H1 (cell line): Measurements from ENCODE around the gene RASAL1. TPM values are rescaled to one million over a fixed set of nuclear protein-coding genes. Genes with fewer than 3 reads are reported as not detected.

Experiments used
- CTCF ChIA-PET: fragments of 300-600 bp; sonication (Branson Sonifier 250); formaldehyde crosslinking; loops from one replicate; lab custom pipeline; 2021; ENCODE audit not compliant: partially characterized antibody; lab: Charles Lee
- POLR2A ChIA-PET: fragments of 300-600 bp; sonication (Branson Sonifier 250); formaldehyde crosslinking; loops from one replicate; lab custom pipeline; 2021; ENCODE audit warnings: inconsistent platforms; ENCODE audit not compliant: partially characterized antibody; lab: Charles Lee
- DNase-seq, 2 experiments: peaks; one replicate each; pipeline versions ENCODE4 v3.0.0 to v3.0.0-alpha.2; 2010 to 2022; ENCODE audit warnings: low spot score in 2 of 2, low read depth in 1 of 2, mixed read lengths in 1 of 2
- FAIRE-seq: peaks from 2 replicates; lab custom pipeline; 2011; peaks lifted over from hg19 to GRCh38; lab: Jason Lieb, UNC
- H2AFZ ChIP-seq: 2 replicates; pipeline ENCODE4 v1.8.1; 2012; ENCODE audit warnings: low read length, inconsistent platforms
- H2AK5ac ChIP-seq: 2 replicates; pipeline ENCODE4 v1.6.1; 2013; ENCODE audit warnings: low read depth, low read length
- H2BK120ac ChIP-seq: replicated peaks from 2 replicates; pipeline ENCODE3; 2013; ENCODE audit warnings: low read depth, low read length, inconsistent platforms
- H2BK12ac ChIP-seq: 2 replicates; pipeline ENCODE4 v1.6.1; 2013; ENCODE audit warnings: low read depth, low read length
- H2BK15ac ChIP-seq: 2 replicates; pipeline ENCODE4 v1.6.1; 2013; ENCODE audit warnings: low read length
- H2BK20ac ChIP-seq: 2 replicates; pipeline ENCODE4 v1.6.1; 2013; ENCODE audit warnings: low read length
- H2BK5ac ChIP-seq: 2 replicates; pipeline ENCODE4 v1.6.1; 2013; ENCODE audit warnings: low read depth, low read length
- H3K14ac ChIP-seq: 2 replicates; pipeline ENCODE4 v1.6.1; 2013; ENCODE audit warnings: inconsistent platforms; ENCODE audit not compliant: insufficient read length
- H3K18ac ChIP-seq: 2 replicates; pipeline ENCODE4 v1.6.1; 2013; ENCODE audit warnings: low read length; ENCODE audit errors: extremely low read depth
- H3K23ac ChIP-seq: 2 replicates; pipeline ENCODE4 v1.6.1; 2013; ENCODE audit warnings: inconsistent platforms; ENCODE audit not compliant: insufficient read length
- H3K23me2 ChIP-seq: 2 replicates; pipeline ENCODE4 v1.6.1; 2013; ENCODE audit warnings: low read depth, low read length
- H3K27ac ChIP-seq: 2 replicates; pipeline ENCODE4 v1.6.1; 2011; ENCODE audit warnings: low read depth, low read length, inconsistent platforms
- H3K27me3 ChIP-seq, 4 experiments: replicated peaks in 1 of 4; 1 replicate in 1 of 4; 2 replicates in 3 of 4; pipeline versions ENCODE4 v1.6.1 to v1.8.1; 2011 to 2013; ENCODE audit warnings: low read length in 3 of 4, mild to moderate bottlenecking in 3 of 4, inconsistent platforms in 2 of 4, mixed read lengths in 2 of 4, moderate library complexity in 1 of 4; ENCODE audit not compliant: control insufficient read depth in 3 of 4, insufficient read depth in 3 of 4; ENCODE audit errors: extremely low read depth in 1 of 4
- H3K36me3 ChIP-seq, 4 experiments: 2 replicates each; pipeline versions ENCODE4 v1.6.1 to v1.8.1; 2011 to 2013; ENCODE audit warnings: mild to moderate bottlenecking in 4 of 4, low read length in 3 of 4, moderate library complexity in 2 of 4, control low read depth in 1 of 4, inconsistent platforms in 1 of 4; ENCODE audit not compliant: insufficient read depth in 4 of 4, control insufficient read depth in 2 of 4
- H3K4ac ChIP-seq: replicated peaks from 2 replicates; pipeline ENCODE3; 2013; ENCODE audit warnings: low read length, low read depth, mixed read lengths, inconsistent platforms; ENCODE audit not compliant: insufficient read length
- H3K4me1 ChIP-seq, 4 experiments: replicated peaks in 1 of 4; 1 replicate in 1 of 4; 2 replicates in 3 of 4; pipeline versions ENCODE4 v1.6.1 to v1.8.1; 2011 to 2013; ENCODE audit warnings: low read length in 3 of 4, inconsistent platforms in 2 of 4, mixed read lengths in 1 of 4; ENCODE audit not compliant: insufficient read depth in 4 of 4, control insufficient read depth in 3 of 4
- H3K4me2 ChIP-seq, 2 experiments: 2 replicates each; pipeline versions ENCODE4 v1.6.1 to v1.8.1; 2011 to 2013; ENCODE audit warnings: low read depth in 2 of 2, low read length in 2 of 2, control low read depth in 1 of 2, inconsistent platforms in 1 of 2, mild to moderate bottlenecking in 1 of 2; ENCODE audit not compliant: insufficient read depth in 1 of 2
- H3K4me3 ChIP-seq, 4 experiments: fragments of 200-600, 300-600 bp in 1 of 4; sonication (generic), shearing (Covaris generic), sonication (Bioruptor Twin) in 1 of 4; 2 replicates each; pipeline versions ENCODE4 v1.5.1 to v1.8.1; 2011 to 2016; ENCODE audit warnings: low read length in 4 of 4, low read depth in 3 of 4, control low read depth in 2 of 4, inconsistent platforms in 2 of 4, mild to moderate bottlenecking in 2 of 4, mixed read lengths in 1 of 4, moderate library complexity in 1 of 4; ENCODE audit not compliant: insufficient read depth in 2 of 4; ENCODE audit errors: extremely low read depth in 1 of 4
- H3K56ac ChIP-seq: replicated peaks from 2 replicates; pipeline ENCODE3; 2013; ENCODE audit warnings: low read depth, mild to moderate bottlenecking, mixed read lengths, low read length, inconsistent platforms; ENCODE audit not compliant: insufficient read length
- H3K79me1 ChIP-seq: 2 replicates; pipeline ENCODE4 v1.6.1; 2013; ENCODE audit warnings: low read depth, low read length, control low read depth
- H3K79me2 ChIP-seq, 2 experiments: 2 replicates each; pipeline versions ENCODE4 v1.6.1 to v1.8.1; 2012 to 2013; ENCODE audit warnings: low read length in 2 of 2, mild to moderate bottlenecking in 2 of 2, inconsistent platforms in 1 of 2; ENCODE audit not compliant: insufficient read depth in 2 of 2, control insufficient read depth in 1 of 2
- H3K9ac ChIP-seq, 4 experiments: replicated peaks in 1 of 4; 1 replicate in 1 of 4; 2 replicates in 3 of 4; pipeline versions ENCODE4 v1.6.1 to v1.8.1; 2011 to 2013; ENCODE audit warnings: low read depth in 3 of 4, low read length in 3 of 4, control low read depth in 2 of 4, mild to moderate bottlenecking in 2 of 4, moderate library complexity in 2 of 4, inconsistent platforms in 1 of 4; ENCODE audit errors: extremely low read depth in 1 of 4
- H3K9me3 ChIP-seq, 2 experiments: 2 replicates each; pipeline versions ENCODE4 v1.6.1 to v1.8.1; 2012 to 2013; ENCODE audit warnings: mild to moderate bottlenecking in 2 of 2, moderate library complexity in 2 of 2, control low read depth in 1 of 2, inconsistent platforms in 1 of 2, low read depth in 1 of 2, low read length in 1 of 2, mixed read lengths in 1 of 2; ENCODE audit not compliant: insufficient read depth in 2 of 2
- H4K20me1 ChIP-seq, 2 experiments: replicated peaks in 1 of 2; 2 replicates each; pipeline versions ENCODE3 to v1.8.1; 2011 to 2013; ENCODE audit warnings: inconsistent platforms in 2 of 2, low read length in 2 of 2, mild to moderate bottlenecking in 1 of 2; ENCODE audit not compliant: insufficient read depth in 2 of 2, control insufficient read depth in 1 of 2
- H4K5ac ChIP-seq: 2 replicates; pipeline ENCODE4 v1.6.1; 2013; ENCODE audit warnings: low read length, low read depth, mixed read lengths, inconsistent platforms; ENCODE audit not compliant: insufficient read length
- H4K8ac ChIP-seq: 2 replicates; pipeline ENCODE4 v1.8.0; 2013; ENCODE audit warnings: mild to moderate bottlenecking, moderate library complexity, low read length, inconsistent platforms; ENCODE audit not compliant: insufficient read depth; ENCODE audit errors: extremely low read depth
- H4K91ac ChIP-seq: replicated peaks from 2 replicates; pipeline ENCODE3; 2013; ENCODE audit warnings: low read length, mixed read lengths, inconsistent platforms; ENCODE audit not compliant: insufficient read length
- ATF2 ChIP-seq: IDR thresholded peaks from 2 replicates; pipeline ENCODE4 v1.6.1; 2012; ENCODE audit warnings: low read length, inconsistent platforms
- CEBPB ChIP-seq: IDR thresholded peaks from 2 replicates; pipeline ENCODE4 v1.6.1; 2012; ENCODE audit warnings: low read depth, low read length
- EGR1 ChIP-seq: IDR thresholded peaks from 2 replicates; pipeline ENCODE4 v1.6.1; 2011; ENCODE audit warnings: low read depth, low read length, borderline replicate concordance
- JUN ChIP-seq: IDR thresholded peaks from 2 replicates; pipeline ENCODE4 v1.6.1; 2011; ENCODE audit warnings: low read depth, mild to moderate bottlenecking, improper control_type of control experiment, low read length
- JUND ChIP-seq: IDR thresholded peaks from 2 replicates; pipeline ENCODE4 v1.6.1; 2011; ENCODE audit warnings: mild to moderate bottlenecking, improper control_type of control experiment, low read length
- KDM1A ChIP-seq: fragments of 200-600, 300-600 bp; sonication (generic); IDR thresholded peaks from 2 replicates; pipeline ENCODE4 v1.7.1; 2016; ENCODE audit warnings: mild to moderate bottlenecking, low read length, borderline replicate concordance
- SAP30 ChIP-seq: fragments of 300-600 bp; sonication (generic); IDR thresholded peaks from 2 replicates; pipeline ENCODE4 v1.7.1; 2012; ENCODE audit warnings: low read length, moderate library complexity, mild to moderate bottlenecking, inconsistent platforms; ENCODE audit not compliant: insufficient read depth, insufficient replicate concordance
- SP2 ChIP-seq: IDR thresholded peaks from 2 replicates; pipeline ENCODE4 v1.6.1; 2012; ENCODE audit warnings: mild to moderate bottlenecking, low read length, inconsistent platforms
- SUZ12 ChIP-seq: fragments of 200-600 bp; sonication (generic); IDR thresholded peaks from 2 replicates; pipeline ENCODE4 v1.6.1; 2012; ENCODE audit warnings: mild to moderate bottlenecking, inconsistent platforms, low read length, moderate library complexity, mixed read lengths
- ZNF274 ChIP-seq: IDR thresholded peaks from 2 replicates; pipeline ENCODE4 v1.7.0; 2012; ENCODE audit warnings: low read length, borderline replicate concordance; ENCODE audit errors: extremely low read depth
- WGBS, 2 experiments: shearing (Covaris generic) in 1 of 2; methylation state at CpG; one replicate each; pipeline versions ENCODE4 v1.1.6 to v1.1.7; 2013 to 2015; ENCODE audit warnings: low lambda C conversion rate in 2 of 2, mixed read lengths in 2 of 2, inconsistent platforms in 1 of 2, low coverage in 1 of 2, missing lambda C conversion rate in 1 of 2; ENCODE audit not compliant: insufficient replicate concordance in 2 of 2, insufficient coverage in 1 of 2, insufficient read length in 1 of 2; ENCODE audit errors: extremely low coverage in 1 of 2, missing lambda C conversion rate in 1 of 2; 5-methylcytosine and 5-hydroxymethylcytosine counted together
- polyA plus RNA-seq, 7 experiments: library from polyadenylated mRNA; depleted of rRNA in 3 of 7; stranded (reverse) in 5 of 7; unstranded in 2 of 7; fragments of >200 nt in 5 of 7; fragments of 200-250 nt in 2 of 7; gene quantifications; 1 replicate in 5 of 7; 2 replicates in 1 of 7; 4 replicates in 1 of 7; pipeline versions ENCODE4 v1.2.1 to v1.2.3, GENCODE V29; 2011 to 2013; ENCODE audit warnings: missing spikeins in 2 of 7, mixed read lengths in 2 of 7
- total RNA-seq: library from RNA; stranded (reverse); fragmentation: NEBNext Ultra II Directional; extraction: Animal tissue kit (Norgen Biotek cat#: 25700); gene quantifications from 2 replicates; pipeline ENCODE4 v1.2.1, GENCODE V29; 2021
- TF ChIP-seq, protein P1 (sequence below): IDR thresholded peaks from 2 replicates; pipeline ENCODE4 v1.6.1; 2012; ENCODE audit warnings: inconsistent platforms

RASAL1 gene
- total and polyA plus RNA-seq, 2 of the 8 experiments (the other 6 are each of a cell fraction or from before 2014, with no cell fraction given), result 3.7 to 5.0 TPM

DNA sequence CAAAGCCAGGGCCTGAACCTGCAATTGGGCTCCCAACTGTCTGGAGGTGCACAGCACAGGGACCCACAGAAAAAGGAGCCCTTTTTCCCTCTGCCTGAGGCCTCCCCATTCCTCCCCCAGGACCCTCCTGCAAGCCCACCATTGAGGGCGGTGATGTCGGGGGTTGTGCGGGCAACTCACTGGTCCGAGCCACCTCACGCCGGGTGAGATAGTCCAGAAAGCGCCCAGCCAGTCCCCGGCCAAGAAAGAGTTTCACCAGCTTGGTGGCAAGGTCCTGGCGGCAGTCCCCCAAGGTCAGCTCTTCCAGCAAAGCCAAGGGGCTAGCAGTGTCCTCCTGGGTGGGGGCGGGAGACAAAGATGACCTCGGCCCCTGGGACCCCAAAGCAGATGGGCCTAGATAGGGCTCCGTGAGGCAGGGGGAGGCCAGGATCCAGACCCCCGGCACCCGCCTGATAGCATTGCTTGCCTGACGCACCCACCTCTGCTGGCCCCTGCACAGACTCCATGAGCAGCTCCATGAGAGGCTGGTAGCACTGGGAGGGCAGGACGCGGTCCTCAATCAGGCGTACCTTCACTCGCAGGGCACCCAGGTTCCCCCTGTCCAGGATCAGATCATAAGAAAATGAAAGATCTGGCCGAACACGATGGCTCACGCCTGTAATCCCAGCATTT lies 20.0 kb downstream of the RASAL1 start:
- Histone ChIP-seq H3K23me2 (no peaks in the 10 kb centered on the region), H3K4me1 (no peaks in the 10 kb centered on the region), H4K91ac (no peak overlapping the region), H2BK20ac (no peak overlapping the region), H3K27me3 (no peaks in the 10 kb centered on the region), H3K27ac (no peak overlapping the region), H3K4me2 (no peak overlapping the region), H2BK120ac (no peak overlapping the region), H3K56ac (no peak overlapping the region), H3K23ac (no peak overlapping the region), H4K20me1 (no peaks in the 10 kb centered on the region), H2AK5ac (no peak overlapping the region), H3K9ac (no peak overlapping the region), H3K9me3 (no peaks in the 10 kb centered on the region), H3K4ac (no peak overlapping the region), H3K14ac (no peak overlapping the region), H3K4me3 (no peak overlapping the region), H2AFZ (no peak overlapping the region), H4K5ac (no peak overlapping the region), H3K36me3 (no peaks in the 10 kb centered on the region), H2BK12ac (no peak overlapping the region), H4K8ac (no peak overlapping the region), H2BK15ac (no peak overlapping the region), H3K79me1 (no peaks in the 10 kb centered on the region; the same call in 1 of the 2 replicates), H3K18ac (no peak overlapping the region), H3K79me2 (no peaks in the 10 kb centered on the region), H2BK5ac (no peak overlapping the region)
- ChIA-PET POLR2A (interaction anchor here (1.3 to 1.4 kb wide), 2 partner anchors 14 to 45 kb away, joined by 3 read pairs; no protein-coding TSS in a partner anchor), CTCF (interaction anchor here (0.9 to 2.8 kb wide), 4 partner anchors 11 to 22 kb away, joined by 3 to 11 read pairs (median 6); no protein-coding TSS in a partner anchor)
- DNase-seq (no peak), FAIRE-seq (no peak)
- 78% methylated on average over 22 of the region's 22 CpGs; no CpG with 5 or more reads in 1 of the 2 experiments for WGBS, 2 experiments
- TF ChIP-seq KDM1A (no peak), SAP30 (no peak), CEBPB (no peak), SP2 (no peak), EGR1 (no peak), ATF2 (no peak), JUND (no peak), SUZ12 (no peak), ZNF274 (no peak), JUN (no peak)
- TF ChIP-seq, protein P1, sequence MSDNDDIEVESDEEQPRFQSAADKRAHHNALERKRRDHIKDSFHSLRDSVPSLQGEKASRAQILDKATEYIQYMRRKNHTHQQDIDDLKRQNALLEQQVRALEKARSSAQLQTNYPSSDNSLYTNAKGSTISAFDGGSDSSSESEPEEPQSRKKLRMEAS, result no peak
